Activated T-cell treated with anti-CD3 and anti-CD28 coated beads for 1 hour (primary cell): Measurements from ENCODE around the gene UCK1.
"Not testable (repeated sequence)": the region's sequence is repeated elsewhere in the genome, so short reads cannot be mapped to it uniquely, and the experiment has no call there.

ENCODE experiments used
- DNase-seq: peaks from one replicate; pipeline ENCODE4 v3.0.0-alpha.2; 2020; ENCODE audit warnings: low read depth

UCK1 gene

DNA sequence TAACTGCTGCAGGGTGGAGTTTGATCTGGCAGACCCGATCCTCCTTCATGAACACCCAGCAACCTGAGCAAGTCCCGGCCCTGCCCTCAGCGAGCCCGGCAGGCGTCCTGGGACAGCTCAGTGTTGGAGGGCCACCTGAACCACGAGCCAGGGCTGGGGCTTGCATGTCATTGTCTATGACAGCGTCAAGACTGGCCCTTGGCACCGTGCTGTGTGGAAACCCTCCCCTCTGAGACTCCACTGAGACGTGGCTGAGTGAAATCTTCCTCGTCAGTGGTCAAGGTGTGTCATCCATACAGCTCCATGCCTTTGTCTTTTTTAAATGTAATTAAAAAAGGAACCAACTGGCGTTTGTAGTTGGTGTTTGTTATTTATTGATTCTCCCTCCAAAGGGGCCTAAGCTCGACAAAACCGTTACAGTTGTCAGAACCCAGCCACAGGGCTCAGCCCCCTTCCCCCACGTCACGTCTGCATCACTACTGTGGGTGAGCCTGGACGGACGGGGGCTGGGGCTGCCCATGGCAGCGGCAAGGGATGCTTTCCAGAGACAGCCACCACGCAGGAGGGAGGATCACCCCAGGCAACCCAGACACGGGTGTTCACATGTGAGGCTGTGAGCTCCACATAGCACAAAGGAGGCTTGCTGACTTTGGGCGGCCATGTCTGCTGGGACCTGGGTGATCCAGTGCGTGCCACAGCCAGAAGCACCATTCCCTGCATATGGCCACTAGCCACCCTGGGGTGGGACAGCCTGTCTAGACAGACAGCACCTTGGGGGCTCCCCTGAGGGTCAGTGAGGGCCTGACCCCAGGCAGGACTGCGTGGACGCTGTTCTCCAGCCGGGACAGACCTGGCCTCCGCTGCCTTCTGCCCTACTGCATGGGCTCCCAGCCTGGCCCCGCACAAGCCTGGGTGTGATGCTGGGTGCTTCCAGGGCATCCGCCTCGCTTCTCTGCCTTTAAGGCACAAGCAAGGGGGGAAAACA, 7.3 kb downstream of the UCK1 start:
- DNase-seq, result no peak

DNA sequence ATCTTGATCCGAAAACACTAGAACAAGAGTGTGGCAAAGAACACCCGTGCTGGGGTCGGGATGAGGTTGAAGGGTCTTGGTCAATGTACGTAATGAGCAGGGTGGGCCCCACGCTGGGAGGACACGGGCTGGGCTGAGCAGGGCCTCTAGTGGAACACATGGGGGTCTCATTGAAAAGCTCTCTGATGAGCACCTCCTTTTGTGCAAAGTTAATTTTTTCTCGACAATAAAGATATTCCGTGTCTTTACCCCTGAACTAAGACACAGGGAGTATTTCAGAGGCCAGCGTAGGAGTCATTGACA, 8.0 kb downstream of the UCK1 start:
- DNase-seq, result no peak

DNA sequence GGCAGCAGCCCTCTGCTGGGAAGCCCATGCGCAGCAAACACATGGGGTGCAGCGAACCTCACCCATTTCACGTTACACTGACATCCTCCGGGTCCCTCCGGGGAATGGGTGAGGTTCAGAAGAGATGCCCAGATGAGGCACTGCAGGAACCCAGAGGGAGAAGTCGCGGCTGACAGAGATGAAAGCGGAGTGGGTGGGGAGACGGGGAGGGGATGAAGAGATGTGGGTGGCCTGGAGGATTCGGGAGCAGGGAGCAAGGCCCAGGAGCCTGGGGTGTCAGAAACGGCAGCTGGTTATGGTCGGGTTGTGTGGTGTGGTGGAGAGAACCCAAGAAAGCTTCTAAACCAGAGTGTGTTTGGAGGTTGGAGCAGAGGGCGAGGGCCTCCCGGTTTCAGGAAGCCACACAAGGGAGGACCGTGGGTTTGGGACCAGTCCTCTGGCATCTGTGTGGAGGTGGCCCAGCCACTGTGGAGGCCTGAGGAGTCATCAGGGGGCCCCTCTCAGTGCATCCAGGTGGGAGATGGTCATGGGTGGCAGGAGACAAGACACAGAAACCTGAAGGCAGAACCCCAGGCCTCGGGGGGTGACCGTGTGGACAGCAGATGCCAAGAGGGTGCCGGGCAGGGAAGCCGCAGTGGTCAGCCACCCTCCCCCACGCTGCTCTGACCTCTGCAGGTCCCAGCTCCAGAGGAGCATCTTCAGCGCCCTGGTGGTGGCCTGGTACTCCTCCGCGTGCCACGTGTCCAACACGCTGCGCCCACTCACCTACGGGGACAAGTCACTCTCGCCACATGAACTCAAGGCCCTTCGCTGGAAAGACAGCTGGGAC, 8.6 kb downstream of the UCK1 start:
- no peak for DNase-seq

DNA sequence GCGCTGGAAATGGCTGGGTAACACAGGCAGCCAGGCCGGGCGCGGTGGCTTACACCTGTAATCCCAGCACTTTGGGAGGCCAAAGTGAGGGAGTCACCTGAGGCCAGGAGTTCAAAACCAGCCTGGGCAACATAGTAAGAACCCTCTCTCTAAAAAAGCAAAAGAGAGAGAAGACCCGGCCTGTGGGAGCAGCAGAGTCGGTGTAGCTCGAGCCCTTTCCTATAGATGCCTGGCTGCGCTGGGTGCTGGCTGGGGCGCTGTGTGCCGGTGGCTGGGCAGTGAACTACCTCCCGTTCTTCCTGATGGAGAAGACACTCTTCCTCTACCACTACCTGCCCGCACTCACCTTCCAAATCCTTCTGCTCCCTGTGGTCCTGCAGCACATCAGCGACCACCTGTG, 9.2 kb downstream of the UCK1 start:
- DNase-seq, result no peak

DNA sequence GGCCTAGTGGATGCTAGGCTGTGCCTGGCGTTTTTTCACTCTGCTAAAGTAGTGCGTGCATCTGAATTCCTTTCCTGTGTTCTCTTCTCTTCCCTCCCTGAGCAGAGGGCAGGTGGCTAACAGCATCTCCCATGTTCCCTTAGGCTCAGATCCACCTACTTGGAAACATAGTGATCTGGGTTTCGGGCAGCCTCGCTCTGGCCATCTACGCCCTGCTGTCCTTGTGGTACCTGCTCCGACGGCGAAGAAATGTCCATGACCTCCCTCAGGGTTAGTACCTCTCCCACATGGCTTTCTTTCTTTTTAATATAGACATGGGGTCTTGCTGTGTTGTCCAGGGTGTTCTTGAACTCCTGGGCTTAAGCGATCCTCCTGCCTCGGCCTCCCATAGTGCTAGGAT, 9.9 kb downstream of the UCK1 start:
- no peak for DNase-seq

DNA sequence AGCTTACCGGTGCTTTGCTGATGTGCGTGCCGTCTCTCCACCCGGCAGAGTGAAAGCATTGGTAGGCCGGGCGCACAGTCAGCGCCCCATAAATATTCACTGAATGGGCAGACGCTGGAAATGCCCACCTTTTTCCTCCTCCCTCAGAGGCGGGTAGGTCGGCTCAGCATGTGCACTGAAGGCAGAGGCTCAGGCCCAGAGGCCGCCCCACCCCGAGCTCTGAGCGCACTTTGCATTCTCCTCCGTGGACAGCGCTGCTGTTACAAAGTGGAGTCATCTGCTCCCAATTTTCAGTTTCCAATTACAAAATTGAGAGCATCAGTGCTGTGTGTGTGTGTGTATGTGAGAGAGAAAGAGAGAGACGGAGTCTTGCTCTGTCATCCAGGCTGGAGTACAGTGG, 10.6 kb downstream of the UCK1 start:
- no peak for DNase-seq

DNA sequence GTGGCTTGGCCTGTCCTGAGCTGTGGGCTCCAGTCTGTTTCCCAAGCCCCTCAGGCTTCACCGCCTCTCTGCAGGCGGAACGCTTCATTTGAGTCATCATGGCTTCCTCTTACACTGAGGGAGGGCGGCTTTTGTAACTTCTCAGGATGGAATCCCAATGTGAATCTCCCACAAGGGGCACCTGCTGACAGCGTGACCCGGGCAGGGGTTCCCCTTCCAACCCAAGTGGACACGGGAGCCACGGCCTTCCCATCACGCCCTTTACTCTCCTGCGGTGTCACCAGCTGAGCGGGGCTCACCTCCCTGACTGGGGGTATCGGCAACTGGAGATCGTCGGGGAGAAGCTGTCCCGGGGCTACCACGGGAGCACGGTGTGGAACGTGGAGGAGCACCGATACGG, 12.5 kb downstream of the UCK1 start:
- DNase-seq, result no peak

DNA sequence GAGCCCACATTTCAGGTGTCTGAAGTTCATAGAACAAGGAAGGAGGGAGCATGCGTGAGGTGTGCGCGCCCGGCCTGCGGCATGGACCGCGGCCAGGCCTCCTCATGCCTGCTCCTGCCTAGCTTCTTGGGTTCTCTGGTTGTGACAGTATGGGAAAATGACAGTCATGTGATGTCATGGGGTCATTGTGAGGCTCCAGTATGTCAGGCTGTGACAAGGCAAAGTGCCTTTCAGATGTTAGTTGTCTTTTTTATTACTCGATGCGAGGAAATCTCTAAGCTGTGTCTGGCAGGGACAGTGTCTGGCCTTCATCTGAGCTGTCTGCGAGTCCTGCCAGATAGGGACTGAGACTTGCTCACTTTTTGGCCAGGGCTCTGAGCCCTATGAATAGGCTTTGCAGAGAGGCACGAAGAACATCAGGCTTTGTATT, 13.3 kb downstream of the UCK1 start:
- no peak for DNase-seq

DNA sequence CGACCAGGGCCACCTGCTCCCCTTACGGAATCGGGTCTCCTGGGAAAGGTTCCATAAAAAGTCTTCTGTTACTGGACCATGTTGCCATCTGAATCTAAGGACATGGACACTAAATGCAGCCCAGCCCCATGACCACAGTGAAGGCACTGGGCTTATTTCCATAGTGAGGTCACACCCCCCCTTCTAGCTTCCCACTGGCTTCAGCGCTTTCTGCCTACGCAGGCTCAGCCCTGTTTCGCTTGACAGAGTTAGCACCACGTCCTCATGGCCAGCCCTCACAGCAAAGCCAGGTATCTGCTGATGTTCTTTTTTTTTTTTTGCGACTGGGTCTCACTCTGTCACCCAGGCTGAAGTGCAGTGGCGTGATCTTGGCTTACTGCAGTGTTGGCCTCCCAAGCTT, 14.1 kb downstream of the UCK1 start:
- no peak for DNase-seq

DNA sequence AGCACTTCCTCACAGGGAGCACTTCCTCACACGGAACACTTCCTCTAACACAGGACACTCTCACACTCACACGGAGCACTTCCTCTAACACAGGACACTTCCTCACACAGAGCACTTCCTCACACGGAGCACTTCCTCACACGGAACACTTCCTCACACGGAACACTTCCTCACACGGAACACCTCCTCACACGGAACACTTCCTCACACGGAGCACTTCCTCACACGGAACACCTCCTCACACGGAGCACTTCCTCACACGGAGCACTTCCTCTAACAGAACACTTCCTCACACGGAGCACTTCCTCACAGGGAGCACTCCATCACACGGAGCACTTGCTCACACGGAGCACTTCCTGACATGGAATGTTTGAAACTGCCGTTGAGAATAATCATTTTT, 15.0 kb downstream of the UCK1 start:
- DNase-seq, result no peak

DNA sequence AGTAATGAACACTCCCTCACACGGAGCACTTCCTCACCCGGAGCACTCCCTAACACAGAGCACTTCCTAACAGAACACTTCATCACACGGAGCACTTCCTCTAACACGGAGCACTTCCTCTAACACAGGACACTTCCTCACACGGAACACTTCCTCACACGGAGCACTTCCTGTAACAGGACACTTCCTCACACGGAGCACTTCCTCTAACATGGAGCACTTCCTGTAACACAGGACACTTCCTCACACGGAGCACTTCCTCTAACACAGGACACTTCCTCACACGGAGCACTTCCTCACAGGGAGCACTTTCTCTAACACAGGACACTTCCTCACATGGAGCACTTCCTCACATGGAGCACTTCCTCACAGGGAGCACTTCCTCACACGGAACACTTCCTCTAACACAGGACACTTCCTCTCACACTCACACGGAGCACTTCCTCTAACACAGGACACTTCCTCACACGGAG, 15.5 kb downstream of the UCK1 start:
- DNase-seq, result not testable (repeated sequence)

DNA sequence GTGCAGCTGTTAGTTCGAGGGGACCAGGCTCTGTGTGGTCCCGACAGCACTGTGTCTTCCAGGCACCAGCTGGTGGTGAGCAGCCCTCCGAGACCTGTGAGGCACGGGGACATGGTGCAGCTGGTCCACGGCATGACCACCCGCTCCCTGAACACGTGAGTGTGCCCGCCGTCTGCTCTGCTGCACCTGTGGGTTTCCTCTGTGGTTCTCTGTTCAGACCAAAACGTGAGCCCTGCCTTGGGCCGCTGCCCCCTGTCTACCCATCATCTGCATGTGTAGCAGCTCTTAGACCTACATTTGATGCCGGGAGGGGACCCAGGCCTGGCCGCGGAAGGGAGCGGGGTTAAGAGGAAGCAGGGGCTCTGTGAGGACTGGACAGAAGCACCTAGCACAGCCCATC, 17.9 kb downstream of the UCK1 start:
- DNase-seq, result no peak

DNA sequence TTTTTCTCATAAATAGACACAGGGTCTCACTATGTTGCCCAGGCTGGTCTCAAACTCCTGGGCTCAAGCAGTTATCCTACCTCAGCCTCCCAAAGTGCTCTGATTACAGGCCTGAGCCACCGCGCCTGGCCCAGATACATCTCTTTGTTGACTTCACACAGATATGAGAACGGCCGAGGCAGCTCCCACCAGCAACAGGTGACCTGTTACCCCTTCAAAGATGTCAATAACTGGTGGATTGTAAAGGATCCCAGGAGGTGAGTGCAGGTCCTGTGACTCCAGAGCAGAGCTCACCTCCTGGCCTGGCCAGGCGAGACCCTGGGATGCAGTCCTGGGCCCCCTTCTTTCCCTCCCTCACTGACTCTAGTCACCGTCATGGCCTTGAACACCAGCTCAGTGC, 19.2 kb downstream of the UCK1 start:
- no peak for DNase-seq

DNA sequence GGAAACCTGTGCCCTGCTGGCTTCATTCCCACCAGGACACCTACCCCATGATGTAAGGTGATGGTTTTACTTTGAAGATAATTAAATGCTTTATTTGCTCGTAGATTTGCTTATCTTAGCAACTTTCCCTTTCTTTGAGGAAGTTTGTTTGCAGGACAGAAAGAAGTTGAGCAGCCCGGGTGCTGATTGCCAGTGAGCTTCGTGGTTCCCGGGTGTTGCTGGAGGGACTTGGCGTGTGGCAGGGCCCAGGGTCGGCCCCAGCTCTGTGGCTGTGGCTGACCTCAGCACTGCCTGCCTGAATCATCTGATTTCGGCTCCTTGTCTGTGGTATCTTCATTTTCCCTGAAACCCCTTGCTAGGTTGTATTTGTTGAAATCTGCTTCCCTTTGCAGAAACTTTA, 19.6 kb downstream of the UCK1 start:
- no peak for DNase-seq

DNA sequence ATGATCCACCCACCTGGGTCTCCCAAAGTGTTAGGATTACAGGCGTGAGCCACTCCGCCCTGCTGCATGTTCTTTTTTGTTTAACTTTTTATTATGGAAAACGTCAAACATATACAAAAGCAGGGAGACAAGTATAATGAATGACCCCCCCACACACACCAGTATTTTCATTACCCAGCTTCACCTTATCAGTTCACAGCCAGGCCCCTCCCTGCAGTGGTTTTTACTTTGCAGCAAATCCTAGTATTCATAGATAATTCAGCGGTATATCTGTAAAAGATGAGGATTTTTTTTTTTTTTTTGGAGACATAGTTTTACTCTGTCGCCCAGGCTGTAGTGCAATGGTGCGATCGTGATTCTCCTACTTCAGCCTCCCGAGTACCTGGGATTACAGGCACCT, 26.1 kb downstream of the UCK1 start:
- no peak for DNase-seq

DNA sequence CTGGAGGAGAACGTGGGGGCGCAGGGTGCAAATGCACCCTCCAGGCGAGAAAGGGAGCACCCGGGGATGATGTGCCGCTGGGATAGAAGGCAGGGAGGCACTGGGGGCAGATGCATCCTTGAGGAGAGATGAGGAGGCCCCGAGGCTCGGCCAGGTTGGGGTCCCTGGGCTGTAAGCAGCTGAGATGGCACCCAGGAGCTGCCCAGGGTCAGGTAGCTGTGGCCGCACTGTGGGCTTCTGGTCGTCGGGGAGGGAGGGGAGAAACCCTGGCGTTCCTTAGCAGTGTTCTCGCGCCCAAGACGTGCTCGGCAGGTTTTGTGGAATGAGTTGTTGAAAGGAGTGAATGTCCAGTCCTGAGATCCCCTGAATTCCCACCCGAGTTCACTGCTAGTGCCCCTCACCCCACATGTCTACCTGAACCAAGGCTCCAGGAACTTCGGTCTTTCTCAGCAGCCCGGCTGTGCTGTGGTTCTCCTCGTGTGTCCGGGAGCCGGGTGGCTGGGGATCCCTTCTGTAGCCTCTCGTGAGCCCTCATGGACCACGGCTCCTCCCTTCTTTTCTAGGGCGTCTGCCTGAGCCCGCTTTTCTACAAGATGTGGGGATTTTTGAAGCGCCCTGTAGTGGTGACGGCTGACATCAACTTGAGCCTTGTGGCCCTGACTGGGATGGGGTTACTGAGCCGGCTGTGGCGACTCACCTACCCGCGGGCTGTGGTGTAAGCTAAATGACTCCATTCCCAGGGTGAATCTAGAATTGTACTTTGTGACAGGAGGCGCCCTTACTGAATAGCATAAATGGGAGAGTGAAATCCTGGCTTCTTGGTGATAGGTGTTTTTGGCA, 27.2 kb downstream of the UCK1 start:
- DNase-seq, result peak; percentile 29

DNA sequence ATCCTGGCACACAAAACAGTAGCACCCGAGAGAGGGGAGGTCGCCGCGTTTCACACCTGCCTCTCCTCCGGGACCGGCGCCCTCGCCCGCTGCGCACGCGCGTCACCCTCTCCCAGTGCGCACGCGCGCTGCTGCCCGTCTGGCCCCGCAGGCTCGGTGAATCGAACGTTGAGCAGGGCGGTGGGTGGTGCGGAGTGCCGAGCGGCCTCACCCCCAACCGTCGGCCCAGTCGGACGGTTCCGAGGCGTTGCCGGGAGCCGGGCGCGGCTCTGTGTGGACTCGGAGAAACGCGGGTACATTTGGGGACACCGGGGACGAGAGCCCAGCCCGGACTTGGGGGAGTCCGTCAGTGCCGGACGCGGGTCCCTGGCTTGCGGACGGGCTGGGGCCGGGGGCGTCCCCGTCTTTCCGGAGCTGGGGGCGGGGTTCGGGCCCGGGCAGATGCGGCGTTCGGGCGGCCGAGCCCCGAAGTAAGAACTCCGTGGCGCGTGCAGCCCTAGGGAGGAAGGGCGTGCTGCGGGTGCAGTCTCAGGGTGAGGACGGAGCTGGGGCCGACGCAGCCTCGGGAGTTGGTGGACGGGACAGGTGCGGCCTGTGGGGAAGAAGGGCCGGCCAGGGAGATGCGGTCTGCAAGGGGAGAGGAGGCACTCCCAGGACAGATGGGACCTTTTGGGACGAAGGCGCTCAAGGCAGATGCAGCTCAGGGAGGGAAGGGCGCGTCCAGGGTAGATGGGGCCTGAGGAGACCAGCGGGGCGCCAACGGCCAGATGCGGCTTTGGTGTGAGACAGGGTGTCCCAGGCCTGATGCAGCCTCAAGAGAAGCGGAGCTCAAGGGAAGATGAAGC, 28.1 kb downstream of the UCK1 start, which contains the start of gene POMT1:
POMT1 (plus strand) TSS at position 138 of the 845 bp plus-strand sequence. CDS start 1,301 bp downstream, outside the sequence.
- DNase-seq, result peak; percentile 85

DNA sequence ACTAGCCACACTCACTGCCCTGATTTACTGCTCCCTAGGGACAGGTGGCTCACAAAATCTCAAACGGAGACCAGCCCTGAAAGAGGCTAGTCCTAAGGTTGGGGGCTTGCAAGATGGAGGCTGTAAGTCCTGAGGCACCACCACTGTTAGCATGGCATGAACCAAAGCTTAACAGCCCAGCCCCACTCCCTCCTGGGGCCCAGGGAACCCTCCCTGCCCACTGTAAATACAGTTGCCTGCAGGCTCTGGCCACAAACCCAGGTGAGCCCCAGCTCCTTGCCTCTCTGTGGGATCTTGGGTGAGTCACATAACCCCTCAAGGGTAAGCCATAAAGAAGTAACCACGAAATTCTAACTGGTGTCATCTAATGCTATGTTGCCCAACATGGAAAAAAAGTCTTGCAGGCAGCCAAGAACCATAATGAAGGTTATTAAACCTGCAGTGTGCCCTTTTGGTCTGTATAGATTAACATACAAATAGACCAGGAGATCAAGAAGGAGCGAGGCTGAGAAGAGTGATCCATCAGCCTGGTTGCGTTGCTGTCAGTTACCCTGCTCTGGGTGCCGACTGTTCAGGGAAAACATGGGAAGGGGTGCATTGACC, 30.0 kb downstream of the UCK1 start:
- DNase-seq, result no peak

DNA sequence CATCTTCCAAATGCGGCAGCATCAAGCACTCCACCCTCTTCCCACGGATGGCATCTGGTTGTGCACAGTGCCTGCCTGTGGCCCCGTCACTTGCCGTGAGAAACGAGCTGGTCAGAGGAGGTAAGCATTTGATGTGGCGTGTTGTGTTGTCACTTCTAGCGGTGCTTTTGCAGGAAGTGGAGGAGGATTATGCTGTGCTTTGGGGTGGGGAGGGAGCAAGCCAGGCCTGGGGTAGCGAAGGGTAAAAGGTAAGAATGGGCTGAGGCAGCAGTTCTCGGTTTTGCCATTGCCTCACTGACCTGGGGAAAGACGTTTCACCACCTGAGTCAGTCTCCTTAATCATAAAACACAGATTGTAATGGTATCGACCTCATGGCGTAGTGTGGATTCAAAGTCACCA, 30.7 kb downstream of the UCK1 start:
- DNase-seq, result peak; percentile 35

DNA sequence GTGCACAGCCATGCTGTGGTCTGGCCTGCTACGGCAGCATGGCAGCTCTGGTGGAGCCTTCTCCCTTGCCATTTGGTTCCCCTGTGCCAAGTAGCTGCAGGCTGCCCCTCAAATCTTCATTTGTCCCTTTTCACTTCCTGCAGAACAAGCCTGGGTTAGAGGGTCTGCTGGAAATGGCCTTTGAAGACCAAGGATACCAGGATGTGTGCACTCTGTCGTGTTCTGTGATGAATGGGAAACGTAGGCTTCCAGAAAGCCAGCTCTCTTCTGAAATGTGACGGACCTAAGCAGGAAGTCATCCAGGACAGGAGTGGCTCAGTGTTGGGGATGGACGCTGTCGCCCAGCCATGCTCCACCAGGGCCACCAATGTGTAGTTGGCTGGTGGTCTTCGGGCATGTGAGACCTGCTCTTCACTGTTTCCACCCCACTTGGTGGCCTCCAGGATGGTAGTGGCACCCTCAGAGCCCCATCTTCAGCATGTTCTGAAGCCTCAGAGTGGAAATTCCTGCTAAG, 31.8 kb downstream of the UCK1 start:
- no peak for DNase-seq
